ENCODE results near the gene HOXB7. TPM values are rescaled to one million over a fixed set of nuclear protein-coding genes. Genes with fewer than 3 reads are reported as not detected.
A peak's percentile ranks its signal among the peaks of the same experiment; 100 is the strongest.

HOXB7 gene
- total and polyA plus RNA-seq, 2 experiments from 2014 or later: not detected

- peaks cover 55% of the 10 kb centered on the region for H4K20me1 ChIP-seq (replicated peaks; ENCODE audit: insufficient read depth)
- H3K27me3 ChIP-seq (ENCODE audit: insufficient read depth): peaks cover 100% of the 10 kb centered on the region
- Mint-ChIP-seq H3K27me3 (ENCODE audit: insufficient read depth, low read depth, poor library complexity) (peaks cover 100% of the 10 kb centered on the region), H3K4me1 (peaks cover 21% of the 10 kb centered on the region), H3K4me3 (peak overlapping the region; percentile 39; the same call in 2 of the 3 replicates), H3K9me3 (peaks cover 3% of the 10 kb centered on the region), H3K36me3 (ENCODE audit: low read depth) (no peaks in the 10 kb centered on the region; the same call in 2 of the 3 replicates), H3K27ac (no peak overlapping the region)
- peak overlapping the region; percentile 41; the same call in 1 of the 2 replicates for H3K4me3 ChIP-seq
- H3K79me2 ChIP-seq (replicated peaks; ENCODE audit: insufficient read depth): no peaks in the 10 kb centered on the region
- H3F3A ChIP-seq (replicated peaks; ENCODE audit: low read depth): peaks cover 58% of the 10 kb centered on the region
- DNase-seq (ENCODE audit: low spot score): peak; percentile 63
- ATAC-seq: peak; percentile 32
- peaks cover 27% of the 10 kb centered on the region for H3K4me1 ChIP-seq (ENCODE audit: insufficient read depth)
- H3K4me2 ChIP-seq: peak overlapping the region; percentile 67
- H3K36me3 ChIP-seq (ENCODE audit: insufficient read depth): no peaks in the 10 kb centered on the region; the same call in 1 of the 2 replicates
- 0 out of 2 replicates have a peak overlapping the region, but pooled peaks have one; percentile 14 for H2AFZ ChIP-seq
- no peaks in the 10 kb centered on the region for H3K9me2 ChIP-seq (ENCODE audit: insufficient read depth)
- TF ChIP-seq JUNB (IDR thresholded peaks at IDR 0.05; ENCODE audit: unreplicated experiment): no peak
- no peak for TF ChIP-seq NANOG (IDR thresholded peaks at IDR 0.05; ENCODE audit: borderline replicate concordance)
- peak; percentile 34 to 38; a peak in 3 of 4 replicates for TF ChIP-seq CTCF (conservative IDR thresholded peaks at IDR 0.05; ENCODE audit: low read depth in 2 of 2)
- TF ChIP-seq EZH2 (IDR thresholded peaks at IDR 0.05; ENCODE audit: low read depth, unreplicated experiment): peak; percentile 87
- H3K27ac ChIP-seq (ENCODE audit: low read depth): no peak overlapping the region
Observed at GRCh38 chr17:48641541-48642058, 30.8 kb upstream of the HOXB7 start.

- ATAC-seq (no peak), DNase-seq (ENCODE audit: low spot score) (no peak)
- peaks cover 60% of the 10 kb centered on the region for H4K20me1 ChIP-seq (replicated peaks; ENCODE audit: insufficient read depth)
- Mint-ChIP-seq H3K27me3 (ENCODE audit: insufficient read depth, low read depth, poor library complexity) (peaks cover 100% of the 10 kb centered on the region), H3K9me3 (peaks cover 3% of the 10 kb centered on the region), H3K36me3 (ENCODE audit: low read depth) (no peaks in the 10 kb centered on the region; the same call in 2 of the 3 replicates), H3K4me3 (no peak overlapping the region), H3K4me1 (peaks cover 18% of the 10 kb centered on the region), H3K27ac (no peak overlapping the region)
- H3K4me2 ChIP-seq: no peak overlapping the region
- TF ChIP-seq ZNF331 (CRISPR knock-in tag; IDR thresholded peaks at IDR 0.05; ENCODE audit: low read depth): no peak
- no peak for TF ChIP-seq JUNB (IDR thresholded peaks at IDR 0.05; ENCODE audit: unreplicated experiment)
- peak; percentile 11 for TF ChIP-seq EZH2 (IDR thresholded peaks at IDR 0.05; ENCODE audit: low read depth, unreplicated experiment)
- TF ChIP-seq ZNF462 (CRISPR knock-in tag; IDR thresholded peaks at IDR 0.05): no peak
- no peak for TF ChIP-seq NANOG (IDR thresholded peaks at IDR 0.05; ENCODE audit: borderline replicate concordance)
- no peak for TF ChIP-seq EZH2phosphoT487 (IDR thresholded peaks at IDR 0.05; ENCODE audit: unreplicated experiment)
- TF ChIP-seq POLR2AphosphoS5 (IDR thresholded peaks at IDR 0.05; ENCODE audit: low read depth): no peak
- H3K27me3 ChIP-seq (ENCODE audit: insufficient read depth): peaks cover 100% of the 10 kb centered on the region
- peaks cover 58% of the 10 kb centered on the region for H3F3A ChIP-seq (replicated peaks; ENCODE audit: low read depth)
- H3K9me2 ChIP-seq (ENCODE audit: insufficient read depth): no peaks in the 10 kb centered on the region
- H3K4me3 ChIP-seq: no peak overlapping the region
- no peaks in the 10 kb centered on the region; the same call in 1 of the 2 replicates for H3K36me3 ChIP-seq (ENCODE audit: insufficient read depth)
- H3K79me2 ChIP-seq (replicated peaks; ENCODE audit: insufficient read depth): no peaks in the 10 kb centered on the region
- no peak overlapping the region for H2AFZ ChIP-seq
- H3K27ac ChIP-seq (ENCODE audit: low read depth): no peak overlapping the region
- peaks cover 24% of the 10 kb centered on the region for H3K4me1 ChIP-seq (ENCODE audit: insufficient read depth)
Observed at GRCh38 chr17:48640858-48641180, 30.0 kb upstream of the HOXB7 start.

Data from GM23338 (cell line).